ENCODE measurements around the gene RNF123.

The RNF123 gene

DNA sequence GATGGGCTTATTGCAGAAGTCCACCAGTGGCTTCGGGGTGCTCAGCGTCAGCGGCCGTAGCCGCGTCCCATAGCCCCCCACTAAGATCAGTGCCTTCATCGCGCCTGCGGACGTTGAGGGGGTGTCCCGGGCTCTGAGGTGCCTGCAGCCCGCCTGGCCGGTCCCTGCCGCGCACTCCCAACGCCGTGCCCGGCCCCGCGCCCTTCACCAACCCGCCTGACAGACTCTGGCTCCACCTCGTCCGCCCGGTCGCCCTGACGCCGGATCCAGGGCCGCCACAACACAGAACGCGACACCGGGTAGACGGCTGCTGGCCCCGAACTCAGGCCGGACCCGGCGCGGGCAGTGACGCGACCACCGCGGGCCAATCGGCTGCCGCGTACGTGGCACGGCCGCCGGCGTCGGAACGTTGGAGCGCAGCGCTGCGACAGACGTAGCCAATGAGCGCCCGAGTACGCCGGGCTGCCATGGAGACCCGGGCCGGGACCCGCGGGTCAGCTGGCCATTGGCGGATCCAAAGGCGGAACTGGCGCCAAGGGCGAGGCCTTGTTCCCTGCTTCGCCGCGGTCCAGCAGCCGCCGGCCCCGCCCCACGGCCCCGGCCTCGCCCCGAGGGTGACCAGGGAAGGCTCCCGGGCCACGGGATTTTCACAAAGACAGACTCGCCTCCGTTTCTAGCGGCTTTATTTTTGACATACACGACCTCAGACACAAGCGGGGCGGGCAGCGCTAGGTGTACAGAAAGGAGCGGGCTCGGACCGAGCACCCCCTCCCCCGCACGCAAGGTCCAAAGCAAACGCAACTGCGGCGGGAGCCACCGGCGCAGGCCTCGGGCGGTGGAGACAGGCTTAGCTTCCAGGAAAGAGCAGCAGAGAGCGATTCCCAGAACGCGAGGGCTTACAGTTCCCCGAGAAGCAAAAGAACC, 34.5 kb downstream of the RNF123 start, which contains the start of gene GMPPB:
Gene GMPPB, minus strand, starts transcription at position 324 of the 924 bp plus-strand sequence. Its CDS starts 225 bp downstream, at position 99.
- Histone ChIP-seq H3K27ac (ENCODE audit: low read depth, low read length) (peak within 1 kb of the TSS; percentile 100), H3K36me3 (ENCODE audit: control insufficient read depth in 1 of 2, insufficient read depth in 2 of 2, low read length in 2 of 2) (peaks cover 33 to 53% of the 10 kb centered on the region in 2 donors), H3K4me3 (ENCODE audit: low read depth in 1 of 2, low read length in 2 of 2) (peak within 1 kb of the TSS; percentile 91 to 99), H3K9ac (ENCODE audit: low read depth in 1 of 2, low read length in 2 of 2) (peak within 1 kb of the TSS; percentile 97 to 99), H3K4me1 (ENCODE audit: control insufficient read depth in 1 of 2, insufficient read depth in 2 of 2, low read length in 2 of 2) (peaks cover 69 to 78% of the 10 kb centered on the region in 2 donors), H3K9me3 (ENCODE audit: control insufficient read depth in 1 of 2, low read length in 2 of 2) (no peaks in the 10 kb centered on the region), H3K27me3 (ENCODE audit: control insufficient read depth in 1 of 2, insufficient read depth in 2 of 2, low read length in 2 of 2) (no peaks in the 10 kb centered on the region)

DNA sequence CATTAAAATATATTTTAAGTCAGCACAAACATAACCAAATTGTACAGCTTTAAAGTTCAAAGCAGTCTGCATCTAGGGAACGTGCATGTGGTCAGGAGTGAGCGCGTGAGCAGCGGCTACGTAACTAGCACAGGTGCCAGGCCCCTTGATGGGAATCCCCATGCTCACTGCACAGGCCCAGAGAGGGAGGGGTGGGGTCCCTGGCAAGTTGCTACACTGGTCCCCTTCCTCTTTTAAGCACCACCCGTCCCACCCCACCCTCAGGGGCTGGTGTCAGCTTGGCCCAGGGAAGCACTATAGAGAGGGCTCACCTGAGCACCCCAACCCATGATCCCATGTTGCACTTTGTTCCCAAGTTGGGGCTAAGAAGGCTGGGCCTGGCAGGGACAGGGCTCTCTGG, 35.2 kb downstream of the RNF123 start:
- no peaks in the 10 kb centered on the region for H3K9me3 ChIP-seq (ENCODE audit: control insufficient read depth in 1 of 2, low read length in 2 of 2)
- no peaks in the 10 kb centered on the region for H3K27me3 ChIP-seq (ENCODE audit: control insufficient read depth in 1 of 2, insufficient read depth in 2 of 2, low read length in 2 of 2)
- peaks cover 65 to 72% of the 10 kb centered on the region in 2 donors for H3K4me1 ChIP-seq (ENCODE audit: control insufficient read depth in 1 of 2, insufficient read depth in 2 of 2, low read length in 2 of 2)
- peaks cover 33 to 53% of the 10 kb centered on the region in 2 donors for H3K36me3 ChIP-seq (ENCODE audit: control insufficient read depth in 1 of 2, insufficient read depth in 2 of 2, low read length in 2 of 2)
- peak overlapping the region; percentile 100 for H3K27ac ChIP-seq (ENCODE audit: low read depth, low read length)
- H3K9ac ChIP-seq (ENCODE audit: low read depth in 1 of 2, low read length in 2 of 2): peak overlapping the region; percentile 85 to 90
- peak overlapping the region; percentile 71 to 77 for H3K4me3 ChIP-seq (ENCODE audit: low read depth in 1 of 2, low read length in 2 of 2)

DNA sequence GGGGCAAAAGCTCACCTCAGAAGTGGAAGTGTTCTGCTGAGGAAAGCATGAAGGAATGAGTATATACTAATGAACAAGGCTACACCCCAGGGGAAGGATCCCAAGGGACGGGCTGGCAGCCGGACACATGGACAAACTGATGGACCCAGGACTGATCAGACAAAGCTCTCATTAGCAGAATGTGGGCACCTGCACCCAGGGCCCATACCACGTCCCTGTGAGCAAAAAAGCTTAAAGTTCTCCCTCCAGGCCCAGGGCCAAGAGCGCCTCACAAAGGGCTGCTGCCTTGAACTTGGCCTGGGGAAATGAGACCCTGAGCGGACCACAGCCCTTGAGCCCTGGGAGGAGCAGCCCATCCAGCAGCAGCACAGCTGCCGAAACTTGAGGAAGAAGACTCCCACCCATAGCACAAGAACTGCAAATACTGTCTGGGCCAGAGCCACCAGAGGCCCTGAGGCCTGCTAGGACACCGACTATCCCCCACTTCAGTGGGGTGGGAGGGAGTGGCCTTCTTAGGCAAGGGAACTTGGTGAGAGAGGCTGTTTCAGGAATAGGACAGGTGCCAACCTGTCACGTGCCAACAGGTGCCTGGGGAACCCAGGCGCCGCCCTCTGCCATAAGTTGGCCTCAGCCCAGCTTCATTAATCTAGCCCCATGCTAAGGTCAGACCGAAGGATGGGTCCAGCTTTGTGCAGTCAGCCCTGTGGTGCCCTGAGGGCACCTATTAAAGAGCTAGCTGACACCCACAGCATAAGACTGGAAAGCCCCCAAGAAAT, 36.7 kb downstream of the RNF123 start:
- H3K36me3 ChIP-seq (ENCODE audit: control insufficient read depth in 1 of 2, insufficient read depth in 2 of 2, low read length in 2 of 2): peaks cover 28 to 51% of the 10 kb centered on the region in 2 donors
- H3K4me1 ChIP-seq (ENCODE audit: control insufficient read depth in 1 of 2, insufficient read depth in 2 of 2, low read length in 2 of 2): peaks cover 59 to 61% of the 10 kb centered on the region in 2 donors
- no peaks in the 10 kb centered on the region for H3K9me3 ChIP-seq (ENCODE audit: control insufficient read depth in 1 of 2, low read length in 2 of 2)
- H3K9ac ChIP-seq (ENCODE audit: low read depth in 1 of 2, low read length in 2 of 2): peak overlapping the region in 1 of 2 donors; percentile 21
- peak overlapping the region; percentile 33 for H3K27ac ChIP-seq (ENCODE audit: low read depth, low read length)
- no peaks in the 10 kb centered on the region for H3K27me3 ChIP-seq (ENCODE audit: control insufficient read depth in 1 of 2, insufficient read depth in 2 of 2, low read length in 2 of 2)
- no peak overlapping the region for H3K4me3 ChIP-seq (ENCODE audit: low read depth in 1 of 2, low read length in 2 of 2)

DNA sequence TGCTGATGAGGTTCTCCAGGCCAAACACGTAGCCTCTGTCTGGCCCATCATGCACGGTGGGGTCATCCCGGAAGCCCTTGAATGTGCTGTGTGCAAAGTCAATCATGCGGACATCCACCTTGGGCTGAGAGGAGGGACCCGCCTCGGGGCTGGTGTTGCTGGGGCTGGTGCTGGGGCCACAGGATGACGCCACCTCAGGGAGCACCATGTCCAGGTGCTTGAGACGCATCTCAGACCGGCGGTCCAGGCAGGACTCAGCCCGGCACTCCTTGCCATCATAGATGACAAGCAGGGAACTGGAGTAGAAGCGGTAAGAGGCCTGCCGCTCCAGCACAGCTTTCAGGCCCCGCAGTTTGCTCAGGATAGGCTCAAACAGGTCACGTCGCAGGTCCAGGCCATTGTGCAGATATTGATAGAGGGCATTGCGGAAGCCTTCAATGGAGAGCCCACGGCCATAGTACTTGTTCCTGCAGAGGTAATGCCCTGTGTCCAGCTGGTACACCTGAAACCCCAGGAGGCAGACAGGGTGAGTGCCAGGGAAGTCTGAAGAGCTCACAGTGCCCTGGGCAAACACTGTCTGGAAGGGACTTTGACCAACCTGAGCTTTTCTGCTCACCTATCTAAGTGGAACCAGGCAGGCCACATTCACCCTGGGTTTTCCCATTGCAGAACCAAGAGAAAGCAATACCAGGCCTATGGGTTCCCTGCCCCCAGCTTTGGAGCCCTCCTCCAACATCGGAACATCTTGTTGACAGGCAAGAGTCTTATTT, 38.0 kb downstream of the RNF123 start:
- Histone ChIP-seq H3K27ac (ENCODE audit: low read depth, low read length) (no peak overlapping the region), H3K36me3 (ENCODE audit: control insufficient read depth in 1 of 2, insufficient read depth in 2 of 2, low read length in 2 of 2) (peaks cover 22 to 49% of the 10 kb centered on the region in 2 donors), H3K4me3 (ENCODE audit: low read depth in 1 of 2, low read length in 2 of 2) (no peak overlapping the region), H3K27me3 (ENCODE audit: control insufficient read depth in 1 of 2, insufficient read depth in 2 of 2, low read length in 2 of 2) (no peaks in the 10 kb centered on the region), H3K9ac (ENCODE audit: low read depth in 1 of 2, low read length in 2 of 2) (no peak overlapping the region), H3K4me1 (ENCODE audit: control insufficient read depth in 1 of 2, insufficient read depth in 2 of 2, low read length in 2 of 2) (peaks cover 48 to 49% of the 10 kb centered on the region in 2 donors), H3K9me3 (ENCODE audit: control insufficient read depth in 1 of 2, low read length in 2 of 2) (no peaks in the 10 kb centered on the region)

DNA sequence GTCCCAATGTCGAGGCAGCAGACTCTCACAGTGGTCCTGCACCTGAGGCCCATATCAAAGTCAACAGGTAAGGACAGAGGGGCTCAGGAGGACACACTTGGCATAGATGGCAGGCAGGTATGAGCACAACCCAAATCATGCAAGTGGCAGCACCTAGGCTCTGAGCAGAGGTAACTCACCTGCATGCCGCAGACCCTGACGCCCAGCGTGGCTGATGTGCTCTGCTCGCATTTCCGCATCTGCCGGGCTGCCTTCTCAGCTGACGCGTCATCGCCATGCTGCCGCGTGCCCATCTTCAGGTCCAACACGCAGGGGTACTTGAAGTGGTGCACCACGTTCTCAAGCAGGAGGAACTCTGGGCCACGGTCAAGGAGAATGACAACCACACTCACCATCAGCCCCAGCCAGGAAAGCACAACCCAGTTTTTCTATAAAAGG, 38.6 kb downstream of the RNF123 start:
- Histone ChIP-seq H3K4me3 (ENCODE audit: low read depth in 1 of 2, low read length in 2 of 2) (no peak overlapping the region), H3K36me3 (ENCODE audit: control insufficient read depth in 1 of 2, insufficient read depth in 2 of 2, low read length in 2 of 2) (peaks cover 26 to 50% of the 10 kb centered on the region in 2 donors), H3K4me1 (ENCODE audit: control insufficient read depth in 1 of 2, insufficient read depth in 2 of 2, low read length in 2 of 2) (peaks cover 42 to 43% of the 10 kb centered on the region in 2 donors), H3K9ac (ENCODE audit: low read depth in 1 of 2, low read length in 2 of 2) (no peak overlapping the region), H3K9me3 (ENCODE audit: control insufficient read depth in 1 of 2, low read length in 2 of 2) (no peaks in the 10 kb centered on the region), H3K27me3 (ENCODE audit: control insufficient read depth in 1 of 2, insufficient read depth in 2 of 2, low read length in 2 of 2) (no peaks in the 10 kb centered on the region), H3K27ac (ENCODE audit: low read depth, low read length) (no peak overlapping the region)

DNA sequence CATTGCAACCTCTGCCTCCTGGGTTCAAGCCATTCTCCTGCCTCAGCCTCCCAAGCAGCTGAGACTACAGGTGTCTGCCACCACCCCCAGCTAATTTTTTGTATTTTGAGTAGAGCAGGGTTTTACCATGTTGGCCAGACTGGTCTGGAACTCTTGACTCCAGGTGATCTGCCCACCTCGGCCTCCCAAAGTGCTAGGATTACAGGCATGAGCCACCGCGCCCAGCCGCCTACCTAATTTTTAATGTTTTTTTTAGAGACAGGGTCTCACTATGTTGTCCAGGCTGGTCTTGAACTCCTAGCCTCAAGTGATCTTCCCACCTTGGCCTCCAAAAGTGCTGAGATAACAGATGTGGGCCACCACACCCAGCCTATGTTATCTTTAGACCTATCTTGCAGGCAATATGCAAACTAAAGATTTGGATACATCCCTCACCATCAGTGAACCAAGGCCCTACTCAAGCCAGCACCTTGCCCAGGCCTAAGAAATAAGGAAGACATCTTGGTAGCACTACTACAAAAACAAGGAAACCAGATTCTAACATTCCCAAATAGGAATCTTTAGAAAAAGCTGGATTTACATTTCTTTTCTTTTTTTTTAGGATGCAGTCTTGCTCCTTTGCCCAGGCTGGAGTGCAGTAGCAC, 40.7 kb downstream of the RNF123 start:
- H3K27me3 ChIP-seq (ENCODE audit: control insufficient read depth in 1 of 2, insufficient read depth in 2 of 2, low read length in 2 of 2): no peaks in the 10 kb centered on the region
- no peak overlapping the region for H3K4me3 ChIP-seq (ENCODE audit: low read depth in 1 of 2, low read length in 2 of 2)
- no peaks in the 10 kb centered on the region for H3K9me3 ChIP-seq (ENCODE audit: control insufficient read depth in 1 of 2, low read length in 2 of 2)
- peaks cover 27 to 61% of the 10 kb centered on the region in 2 donors for H3K36me3 ChIP-seq (ENCODE audit: control insufficient read depth in 1 of 2, insufficient read depth in 2 of 2, low read length in 2 of 2)
- no peak overlapping the region for H3K27ac ChIP-seq (ENCODE audit: low read depth, low read length)
- H3K4me1 ChIP-seq (ENCODE audit: control insufficient read depth in 1 of 2, insufficient read depth in 2 of 2, low read length in 2 of 2): peaks cover 30% of the 10 kb centered on the region in 2 donors
- no peak overlapping the region for H3K9ac ChIP-seq (ENCODE audit: low read depth in 1 of 2, low read length in 2 of 2)

DNA sequence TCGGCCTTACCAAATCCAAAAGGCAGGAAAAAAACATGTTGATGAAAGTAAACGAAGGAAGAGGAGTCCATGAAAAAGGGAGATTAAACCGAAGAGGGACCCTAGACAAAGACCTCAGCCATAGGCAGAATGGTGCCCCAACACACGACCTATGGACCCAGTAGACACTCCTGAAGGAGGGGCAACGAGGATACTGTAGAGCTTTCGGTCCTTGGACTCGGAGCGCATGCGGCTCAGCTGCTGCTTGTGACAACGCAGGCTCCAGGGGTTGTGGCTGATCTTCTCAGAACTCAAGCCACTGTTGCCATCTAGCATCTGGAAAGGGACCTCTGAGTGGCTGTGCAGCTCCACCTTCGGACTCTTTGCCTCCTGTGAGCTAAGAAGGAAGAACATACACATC, 43.2 kb downstream of the RNF123 start:
- Histone ChIP-seq H3K27me3 (ENCODE audit: control insufficient read depth in 1 of 2, insufficient read depth in 2 of 2, low read length in 2 of 2) (no peaks in the 10 kb centered on the region), H3K4me1 (ENCODE audit: control insufficient read depth in 1 of 2, insufficient read depth in 2 of 2, low read length in 2 of 2) (peaks cover 6% of the 10 kb centered on the region in 2 donors), H3K4me3 (ENCODE audit: low read depth in 1 of 2, low read length in 2 of 2) (no peak overlapping the region), H3K27ac (ENCODE audit: low read depth, low read length) (no peak overlapping the region), H3K36me3 (ENCODE audit: control insufficient read depth in 1 of 2, insufficient read depth in 2 of 2, low read length in 2 of 2) (peaks cover 27 to 63% of the 10 kb centered on the region in 2 donors), H3K9me3 (ENCODE audit: control insufficient read depth in 1 of 2, low read length in 2 of 2) (no peaks in the 10 kb centered on the region), H3K9ac (ENCODE audit: low read depth in 1 of 2, low read length in 2 of 2) (no peak overlapping the region)

DNA sequence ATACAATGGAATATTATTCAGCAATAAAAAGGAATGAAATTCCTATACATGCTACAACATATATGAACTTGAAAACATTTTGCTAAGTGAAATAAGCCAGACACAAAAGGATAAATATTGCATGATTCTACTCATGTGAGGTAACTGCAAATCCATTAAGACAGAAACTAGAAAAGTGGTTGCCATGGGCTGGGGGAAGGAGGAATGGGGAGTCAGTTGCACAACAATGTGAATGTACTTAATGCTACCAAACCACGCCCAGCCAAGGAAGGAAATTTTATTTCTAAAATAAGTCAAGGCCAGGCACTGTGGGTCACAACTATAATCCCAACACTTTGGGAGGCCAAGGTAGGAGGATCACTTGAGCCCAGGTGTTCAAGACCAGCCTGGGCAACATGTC, 44.2 kb downstream of the RNF123 start:
- no peaks in the 10 kb centered on the region for H3K9me3 ChIP-seq (ENCODE audit: control insufficient read depth in 1 of 2, low read length in 2 of 2)
- no peaks in the 10 kb centered on the region for H3K4me1 ChIP-seq (ENCODE audit: control insufficient read depth in 1 of 2, insufficient read depth in 2 of 2, low read length in 2 of 2)
- H3K27ac ChIP-seq (ENCODE audit: low read depth, low read length): no peak overlapping the region
- H3K27me3 ChIP-seq (ENCODE audit: control insufficient read depth in 1 of 2, insufficient read depth in 2 of 2, low read length in 2 of 2): no peaks in the 10 kb centered on the region
- H3K4me3 ChIP-seq (ENCODE audit: low read depth in 1 of 2, low read length in 2 of 2): no peak overlapping the region
- no peak overlapping the region for H3K9ac ChIP-seq (ENCODE audit: low read depth in 1 of 2, low read length in 2 of 2)
- H3K36me3 ChIP-seq (ENCODE audit: control insufficient read depth in 1 of 2, insufficient read depth in 2 of 2, low read length in 2 of 2): peaks cover 31 to 64% of the 10 kb centered on the region in 2 donors

DNA sequence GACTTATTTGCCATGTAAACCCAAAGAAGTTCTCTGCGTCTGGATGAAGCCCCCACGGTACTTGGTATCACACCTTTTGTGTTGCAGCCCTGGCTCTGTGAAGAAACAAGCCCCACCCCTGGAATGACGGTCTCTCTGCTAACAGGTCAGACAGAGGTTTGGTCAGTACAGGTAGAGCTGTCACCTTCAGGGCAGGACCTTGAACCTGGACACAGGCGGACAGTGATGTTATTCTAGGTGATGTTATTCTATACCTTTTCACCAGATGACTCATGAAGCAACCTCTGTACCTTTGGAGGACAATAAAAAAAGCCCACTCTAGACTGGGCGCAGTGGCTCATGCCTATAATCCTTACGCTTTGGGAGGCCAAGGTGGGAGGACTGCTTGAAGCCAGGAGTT, 45.4 kb downstream of the RNF123 start:
- no peaks in the 10 kb centered on the region for H3K4me1 ChIP-seq (ENCODE audit: control insufficient read depth in 1 of 2, insufficient read depth in 2 of 2, low read length in 2 of 2)
- H3K27ac ChIP-seq (ENCODE audit: low read depth, low read length): no peak overlapping the region
- no peak overlapping the region for H3K9ac ChIP-seq (ENCODE audit: low read depth in 1 of 2, low read length in 2 of 2)
- H3K36me3 ChIP-seq (ENCODE audit: control insufficient read depth in 1 of 2, insufficient read depth in 2 of 2, low read length in 2 of 2): peaks cover 31 to 71% of the 10 kb centered on the region in 2 donors
- no peak overlapping the region for H3K4me3 ChIP-seq (ENCODE audit: low read depth in 1 of 2, low read length in 2 of 2)
- no peaks in the 10 kb centered on the region for H3K9me3 ChIP-seq (ENCODE audit: control insufficient read depth in 1 of 2, low read length in 2 of 2)
- no peaks in the 10 kb centered on the region for H3K27me3 ChIP-seq (ENCODE audit: control insufficient read depth in 1 of 2, insufficient read depth in 2 of 2, low read length in 2 of 2)

Data from duodenal mucosa (tissue), 2 donors.